ENCODE data around the gene GPR137B.

- TF ChIP-seq ZNF274 (IDR thresholded peaks at IDR 0.05; ENCODE audit: low read depth, low read length) (no peak), YY1 (IDR thresholded peaks at IDR 0.05; ENCODE audit: insufficient read depth, insufficient read length) (no peak)
Observed at GRCh38 chr1:236247286-236247685, 104.9 kb downstream of the GPR137B start.
